Progenitor cell of endocrine pancreas (in vitro differentiated cells): ENCODE results near the gene C1orf53. TPM values are rescaled to one million over a fixed set of nuclear protein-coding genes. Genes with fewer than 3 reads are reported as not detected.

Experiments
- DNase-seq: peaks from one replicate; pipeline ENCODE4 v3.0.0; 2021; ENCODE audit warnings: low spot score; ENCODE audit not compliant: unreplicated experiment
- H3K27ac Mint-ChIP-seq: 2 replicates; pipeline ENCODE4 v1.8.0; 2021; ENCODE audit warnings: mild to moderate bottlenecking, moderate library complexity, mixed read lengths
- H3K27me3 Mint-ChIP-seq: 2 replicates; pipeline ENCODE4 v1.8.0; 2021; ENCODE audit warnings: mixed read lengths
- H3K36me3 Mint-ChIP-seq: 2 replicates; pipeline ENCODE4 v1.8.0; 2022; ENCODE audit warnings: mixed read lengths; ENCODE audit not compliant: insufficient read depth
- H3K4me1 Mint-ChIP-seq: 2 replicates; pipeline ENCODE4 v1.8.0; 2021; ENCODE audit warnings: low read depth, mixed read lengths
- H3K4me3 Mint-ChIP-seq: 2 replicates; pipeline ENCODE4 v1.8.0; 2021; ENCODE audit warnings: low read depth, mild to moderate bottlenecking, moderate library complexity, mixed read lengths
- H3K9me3 Mint-ChIP-seq: 2 replicates; pipeline ENCODE4 v1.8.0; 2021; ENCODE audit warnings: low read depth, mixed read lengths
- CTCF ChIP-seq: fragments of 200-600 bp; sonication (generic); IDR thresholded peaks from one replicate; pipeline ENCODE4 v1.5.0; 2021; ENCODE audit warnings: antibody characterized with exemption, mild to moderate bottlenecking; ENCODE audit not compliant: unreplicated experiment
- total RNA-seq: library from RNA; stranded (reverse); gene quantifications from 2 replicates; pipeline ENCODE4 v1.2.1, GENCODE V29; 2021

The C1orf53 gene
- total RNA-seq, 1 donor from 2014 or later: 4.0 TPM

- Mint-ChIP-seq H3K9me3 (peaks cover 4% of the 10 kb centered on the region), H3K27me3 (no peaks in the 10 kb centered on the region), H3K4me3 (no peak overlapping the region), H3K4me1 (no peaks in the 10 kb centered on the region), H3K36me3 (no peaks in the 10 kb centered on the region), H3K27ac (no peak overlapping the region)
- no peak for DNase-seq
- TF ChIP-seq CTCF: no peak
Measured at GRCh38 chr1:197884173-197884572, 18.3 kb upstream of the C1orf53 start.

- no peaks in the 10 kb centered on the region for H3K9me3 Mint-ChIP-seq
- no peak overlapping the region for H3K4me3 Mint-ChIP-seq
- H3K27ac Mint-ChIP-seq: no peak overlapping the region
- no peaks in the 10 kb centered on the region for H3K36me3 Mint-ChIP-seq
- DNase-seq: no peak
- no peak for TF ChIP-seq CTCF
- no peaks in the 10 kb centered on the region for H3K4me1 Mint-ChIP-seq
- H3K27me3 Mint-ChIP-seq: peaks cover 4% of the 10 kb centered on the region
Measured at GRCh38 chr1:197890936-197891335, 11.5 kb upstream of the C1orf53 start.

GRCh38 chr1:197892684-197893083 lies 9.7 kb upstream of the C1orf53 start:
- no peak for DNase-seq
- H3K27me3 Mint-ChIP-seq: peaks cover 10% of the 10 kb centered on the region
- H3K9me3 Mint-ChIP-seq: no peaks in the 10 kb centered on the region
- no peak for TF ChIP-seq CTCF
- H3K4me1 Mint-ChIP-seq: no peaks in the 10 kb centered on the region
- no peak overlapping the region for H3K4me3 Mint-ChIP-seq
- no peak overlapping the region for H3K27ac Mint-ChIP-seq
- no peaks in the 10 kb centered on the region for H3K36me3 Mint-ChIP-seq

GRCh38 chr1:197896301-197896700 lies 6.1 kb upstream of the C1orf53 start:
- H3K27me3 Mint-ChIP-seq: peaks cover 14% of the 10 kb centered on the region
- H3K4me1 Mint-ChIP-seq: peaks cover under 1% of the 10 kb centered on the region
- no peak overlapping the region for H3K27ac Mint-ChIP-seq
- H3K9me3 Mint-ChIP-seq: no peaks in the 10 kb centered on the region
- no peak for DNase-seq
- no peak overlapping the region for H3K4me3 Mint-ChIP-seq
- TF ChIP-seq CTCF: no peak
- H3K36me3 Mint-ChIP-seq: no peaks in the 10 kb centered on the region

GRCh38 chr1:197899037-197899436 lies 3.4 kb upstream of the C1orf53 start:
- no peak for TF ChIP-seq CTCF
- Mint-ChIP-seq H3K36me3 (no peaks in the 10 kb centered on the region), H3K27me3 (peaks cover 26% of the 10 kb centered on the region), H3K4me1 (peaks cover 10% of the 10 kb centered on the region), H3K9me3 (no peaks in the 10 kb centered on the region), H3K27ac (no peak overlapping the region), H3K4me3 (no peak overlapping the region)
- no peak for DNase-seq
